HUES6 (cell line): ENCODE results near the gene MRTFA.

Experiments
- H3K27ac ChIP-seq: 2 replicates; pipeline ENCODE4 v1.7.0; 2013; ENCODE audit warnings: low read depth, mild to moderate bottlenecking, low read length, inconsistent platforms
- H3K27me3 ChIP-seq: 2 replicates; pipeline ENCODE4 v1.6.1; 2013; ENCODE audit warnings: low read length; ENCODE audit not compliant: control insufficient read depth, insufficient read depth
- H3K36me3 ChIP-seq: 2 replicates; pipeline ENCODE4 v1.6.1; 2013; ENCODE audit warnings: low read length; ENCODE audit not compliant: control insufficient read depth, insufficient read depth
- H3K4me1 ChIP-seq: 2 replicates; pipeline ENCODE4 v1.6.1; 2013; ENCODE audit warnings: low read length; ENCODE audit not compliant: control insufficient read depth, insufficient read depth
- H3K4me3 ChIP-seq: 2 replicates; pipeline ENCODE4 v1.5.1; 2013; ENCODE audit warnings: low read depth, low read length
- H3K9ac ChIP-seq: one replicate; pipeline ENCODE4 v1.6.1; 2013; ENCODE audit warnings: mild to moderate bottlenecking, low read length
- H3K9me3 ChIP-seq: 2 replicates; pipeline ENCODE4 v1.6.1; 2013; ENCODE audit warnings: low read depth, low read length; ENCODE audit not compliant: control insufficient read depth, insufficient read depth

Gene MRTFA

GRCh38 chr22:40407831-40408717 is 228.4 kb downstream of the MRTFA start:
- no peaks in the 10 kb centered on the region for H3K9me3 ChIP-seq
- no peaks in the 10 kb centered on the region for H3K27me3 ChIP-seq
- no peaks in the 10 kb centered on the region for H3K4me1 ChIP-seq
- no peak overlapping the region for H3K27ac ChIP-seq
- H3K36me3 ChIP-seq: peaks cover 92% of the 10 kb centered on the region
- no peak overlapping the region for H3K4me3 ChIP-seq
- no peak overlapping the region for H3K9ac ChIP-seq

- Histone ChIP-seq H3K27me3 (no peaks in the 10 kb centered on the region), H3K9ac (no peak overlapping the region), H3K4me1 (no peaks in the 10 kb centered on the region), H3K4me3 (no peak overlapping the region), H3K27ac (no peak overlapping the region), H3K36me3 (peaks cover 94% of the 10 kb centered on the region), H3K9me3 (no peaks in the 10 kb centered on the region)
Measured at GRCh38 chr22:40407021-40407761, 229.3 kb downstream of the MRTFA start.

- H3K9me3 ChIP-seq: no peaks in the 10 kb centered on the region
- H3K4me1 ChIP-seq: no peaks in the 10 kb centered on the region
- no peak overlapping the region for H3K27ac ChIP-seq
- H3K4me3 ChIP-seq: no peak overlapping the region
- H3K36me3 ChIP-seq: peaks cover 94% of the 10 kb centered on the region
- no peak overlapping the region for H3K9ac ChIP-seq
- H3K27me3 ChIP-seq: no peaks in the 10 kb centered on the region
Measured at GRCh38 chr22:40406063-40406890, 230.2 kb downstream of the MRTFA start.

GRCh38 chr22:40405178-40406062 is 231.1 kb downstream of the MRTFA start:
- H3K36me3 ChIP-seq: peaks cover 90% of the 10 kb centered on the region
- no peak overlapping the region for H3K27ac ChIP-seq
- H3K27me3 ChIP-seq: no peaks in the 10 kb centered on the region
- H3K4me3 ChIP-seq: no peak overlapping the region
- no peak overlapping the region for H3K9ac ChIP-seq
- H3K4me1 ChIP-seq: no peaks in the 10 kb centered on the region
- H3K9me3 ChIP-seq: no peaks in the 10 kb centered on the region

- peaks cover 81% of the 10 kb centered on the region for H3K36me3 ChIP-seq
- H3K27ac ChIP-seq: no peak overlapping the region
Measured at GRCh38 chr22:40404251-40405177, 232.0 kb downstream of the MRTFA start.

GRCh38 chr22:40403651-40404050 is 232.9 kb downstream of the MRTFA start:
- H3K27ac ChIP-seq: no peak overlapping the region
- H3K4me3 ChIP-seq: no peak overlapping the region
- no peaks in the 10 kb centered on the region for H3K4me1 ChIP-seq
- no peaks in the 10 kb centered on the region for H3K27me3 ChIP-seq
- H3K9me3 ChIP-seq: no peaks in the 10 kb centered on the region
- H3K9ac ChIP-seq: no peak overlapping the region
- H3K36me3 ChIP-seq: peaks cover 72% of the 10 kb centered on the region

More at GRCh38 chr22:40404251-40405177, 232.0 kb downstream of the MRTFA start:
- no peak overlapping the region for H3K9ac ChIP-seq
- no peaks in the 10 kb centered on the region for H3K4me1 ChIP-seq
- no peak overlapping the region for H3K4me3 ChIP-seq
- H3K9me3 ChIP-seq: no peaks in the 10 kb centered on the region
- no peaks in the 10 kb centered on the region for H3K27me3 ChIP-seq

GRCh38 chr22:40403141-40403540 is 233.4 kb downstream of the MRTFA start:
- H3K27me3 ChIP-seq: no peaks in the 10 kb centered on the region
- no peak overlapping the region for H3K9ac ChIP-seq
- no peaks in the 10 kb centered on the region for H3K4me1 ChIP-seq
- no peak overlapping the region for H3K27ac ChIP-seq
- H3K4me3 ChIP-seq: no peak overlapping the region
- H3K36me3 ChIP-seq: peaks cover 67% of the 10 kb centered on the region
- H3K9me3 ChIP-seq: no peaks in the 10 kb centered on the region

- H3K9ac ChIP-seq: no peak overlapping the region
- peaks cover 4% of the 10 kb centered on the region; the same call in 1 of the 2 replicates for H3K4me1 ChIP-seq
- H3K36me3 ChIP-seq: peaks cover 55% of the 10 kb centered on the region
- H3K27ac ChIP-seq: no peak overlapping the region
- H3K27me3 ChIP-seq: no peaks in the 10 kb centered on the region
- no peaks in the 10 kb centered on the region for H3K9me3 ChIP-seq
- H3K4me3 ChIP-seq: no peak overlapping the region
Measured at GRCh38 chr22:40401981-40402406, 234.5 kb downstream of the MRTFA start.

GRCh38 chr22:40401532-40401931 is 235.0 kb downstream of the MRTFA start:
- Histone ChIP-seq H3K27me3 (no peaks in the 10 kb centered on the region), H3K36me3 (peaks cover 51% of the 10 kb centered on the region), H3K4me1 (peaks cover 4% of the 10 kb centered on the region; the same call in 1 of the 2 replicates), H3K9ac (no peak overlapping the region), H3K9me3 (no peaks in the 10 kb centered on the region), H3K4me3 (no peak overlapping the region), H3K27ac (no peak overlapping the region)
